Urothelium cell line (cell line): ENCODE measurements around the gene KIF16B.
A peak's percentile ranks its signal among the peaks of the same experiment; 100 is the strongest.
"Not testable (repeated sequence)": the region's sequence is repeated elsewhere in the genome, so short reads cannot be mapped to it uniquely, and the experiment has no call there.

Experiments used
- DNase-seq: peaks from one replicate; pipeline ENCODE4 v3.0.0; 2011; ENCODE audit warnings: low spot score, mixed read lengths
- FAIRE-seq: peaks from 2 replicates; lab custom pipeline; 2011; peaks lifted over from hg19 to GRCh38; lab: Jason Lieb, UNC

KIF16B gene

DNA sequence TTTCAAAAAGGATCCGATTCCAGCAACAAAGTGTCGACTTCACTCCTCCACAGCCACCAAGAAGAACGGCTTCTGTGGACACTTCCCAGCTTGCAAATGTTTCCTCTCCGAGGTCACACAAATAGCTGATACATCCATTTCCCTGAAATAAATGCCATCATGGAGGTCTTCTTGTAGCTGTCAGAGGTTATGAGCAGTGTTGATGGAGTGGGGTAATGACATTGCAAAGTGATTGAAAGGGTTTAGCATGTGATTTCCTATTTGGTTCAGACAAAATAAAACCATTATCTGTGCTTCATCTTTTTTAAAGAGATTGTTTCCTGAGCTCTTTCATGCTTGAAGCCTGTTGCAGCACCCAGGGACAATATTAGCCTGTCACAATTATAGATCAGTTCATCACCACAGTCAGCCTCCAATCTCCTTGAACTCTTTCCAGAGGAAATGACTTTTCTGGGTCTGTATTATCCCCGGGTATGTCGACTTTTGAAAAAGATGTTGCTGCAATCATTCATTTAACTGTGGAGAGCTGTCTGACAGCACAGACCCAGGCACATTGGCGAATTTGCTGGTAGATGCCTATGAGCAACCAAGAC, 16.9 kb upstream of the KIF16B start:
- FAIRE-seq, result no peak
- DNase-seq, result no peak

DNA sequence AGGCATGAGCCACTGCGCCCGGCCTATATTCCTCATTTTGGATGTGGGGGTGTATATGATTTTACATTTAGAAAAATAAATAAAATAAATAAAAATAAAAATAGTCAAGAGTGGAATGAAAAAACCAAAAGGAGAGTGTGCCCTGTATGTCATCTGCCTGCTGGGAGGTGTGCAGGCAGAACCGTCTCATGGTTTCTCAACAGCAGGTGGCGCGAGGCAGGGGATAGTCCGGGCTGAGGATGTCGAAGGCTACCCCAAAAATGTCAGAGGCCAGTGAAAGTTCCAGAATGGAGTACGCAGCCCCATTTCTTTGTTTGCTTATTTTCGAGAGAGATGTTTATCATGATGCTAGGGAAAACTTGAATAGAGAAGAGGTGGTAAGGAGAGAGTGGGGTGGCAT, 16.4 kb upstream of the KIF16B start:
- no peak for FAIRE-seq

DNA sequence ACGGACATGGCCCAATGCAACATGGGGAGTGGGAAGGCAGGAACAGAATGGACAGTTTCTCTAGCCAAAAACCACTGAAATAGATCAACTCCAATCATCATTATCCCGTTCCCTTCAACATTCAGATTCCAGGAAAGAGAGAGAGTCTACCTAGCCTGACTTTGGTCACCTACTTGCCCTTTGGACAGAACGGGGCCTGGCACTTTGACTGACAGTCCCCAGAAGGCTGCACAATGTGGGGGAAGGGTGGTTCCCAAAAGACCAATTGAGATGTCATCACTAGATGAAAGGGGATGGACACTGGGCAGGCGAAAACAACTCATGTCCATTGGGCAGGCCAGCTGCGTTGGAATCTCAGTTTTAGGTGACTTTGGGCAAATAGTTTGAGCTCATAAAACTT, 15.0 kb upstream of the KIF16B start:
- no peak for FAIRE-seq

More for the DNA sequence above, 16.4 kb upstream of the KIF16B start:
- DNase-seq, result no peak

DNA sequence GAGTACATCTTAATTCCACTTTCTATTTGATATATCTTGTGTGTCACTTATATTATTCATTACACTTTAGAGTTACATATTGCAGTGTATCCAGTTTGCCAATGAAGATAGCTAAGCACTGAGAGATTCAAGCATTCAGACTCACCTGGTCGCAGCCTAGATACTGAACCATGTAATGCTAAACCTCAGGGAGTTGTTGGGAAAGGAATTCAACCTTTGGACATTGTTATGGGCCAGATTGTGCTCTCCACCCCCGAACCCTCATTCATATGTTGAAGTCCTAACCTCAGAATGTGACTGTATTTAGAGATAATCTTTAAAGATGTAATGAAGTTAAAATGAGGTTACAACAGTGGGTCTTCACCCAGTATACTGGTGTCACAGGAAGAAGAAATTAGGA, 13.8 kb upstream of the KIF16B start:
- DNase-seq (no peak), FAIRE-seq (no peak)

More for the DNA sequence above, 15.0 kb upstream of the KIF16B start:
- no peak for DNase-seq

DNA sequence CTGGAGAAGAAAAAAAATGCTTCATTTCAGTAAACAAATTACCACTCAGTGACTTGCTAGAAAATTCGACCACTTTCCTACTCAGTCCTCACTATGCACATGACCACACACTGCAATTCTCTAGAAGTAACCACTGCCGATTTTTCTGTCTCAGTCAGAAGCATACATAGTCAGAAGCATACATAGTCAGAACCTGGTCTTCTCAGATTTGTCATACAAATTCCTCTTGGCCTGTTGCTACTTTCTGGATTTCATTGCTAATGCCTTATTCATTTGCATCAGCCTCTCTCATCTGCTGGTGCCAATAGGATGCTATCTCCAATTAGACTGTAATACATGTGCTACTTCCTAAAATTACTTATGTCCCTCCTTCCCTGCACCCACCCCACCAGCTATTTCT, 10.2 kb upstream of the KIF16B start:
- no peak for DNase-seq
- no peak for FAIRE-seq

DNA sequence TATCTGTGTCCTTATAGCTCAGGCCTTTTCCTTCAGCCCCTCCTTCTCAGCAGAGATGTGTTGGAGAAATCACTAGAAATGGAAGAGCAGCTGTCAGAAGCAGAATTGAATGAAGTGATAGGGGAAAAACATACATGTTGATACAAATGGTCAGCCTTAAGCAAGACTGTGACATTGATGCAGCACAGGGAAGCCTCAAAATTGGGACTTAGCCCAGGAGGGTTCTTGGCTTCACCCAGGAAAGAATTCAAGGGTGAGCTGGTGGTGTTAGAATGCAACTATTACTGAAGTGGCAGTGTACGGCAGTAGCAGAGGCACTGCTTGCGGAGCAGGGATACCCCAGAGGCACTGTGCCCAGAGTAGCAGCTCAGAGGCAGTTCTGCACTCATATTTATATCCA, 8.0 kb upstream of the KIF16B start:
- FAIRE-seq, result no peak
- no peak for DNase-seq

DNA sequence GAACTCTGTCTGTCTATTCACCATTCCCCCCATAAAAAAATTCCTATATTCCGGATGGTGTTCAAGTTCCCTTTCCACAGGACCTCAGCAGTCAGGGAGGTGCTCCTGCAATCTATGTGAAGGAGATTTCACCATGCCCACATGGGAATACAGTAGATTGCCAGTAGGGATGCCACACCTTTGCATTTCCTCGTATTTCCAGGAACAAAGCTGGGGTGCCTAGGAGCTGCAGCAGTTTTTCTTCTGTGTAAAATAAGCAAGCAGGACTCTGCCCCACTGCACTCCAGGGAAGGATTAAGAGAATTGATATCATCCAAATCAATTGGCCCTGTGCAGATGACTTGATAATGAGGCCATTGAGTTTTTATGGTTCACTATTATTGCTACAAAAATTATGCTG, 7.4 kb upstream of the KIF16B start:
- FAIRE-seq (no peak), DNase-seq (no peak)

DNA sequence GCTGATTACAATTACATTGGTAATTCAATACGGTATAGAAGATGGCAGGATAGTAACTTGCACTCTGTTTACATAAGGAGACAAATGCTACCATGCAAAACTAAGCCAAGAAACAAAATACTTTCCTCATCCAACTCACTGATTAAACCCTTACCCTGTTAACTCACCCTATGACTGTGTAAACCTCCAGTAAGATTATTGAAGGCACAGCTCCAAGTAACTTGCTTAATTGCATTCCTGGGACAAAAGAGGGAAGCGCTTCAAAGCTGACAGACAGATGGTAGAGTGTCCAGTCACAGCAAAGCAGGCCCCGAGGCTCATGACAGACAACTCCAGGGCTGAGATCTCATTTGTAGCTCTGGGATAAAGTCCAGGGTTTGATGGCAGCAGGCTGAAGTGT, 6.9 kb upstream of the KIF16B start:
- DNase-seq, result no peak
- no peak for FAIRE-seq

DNA sequence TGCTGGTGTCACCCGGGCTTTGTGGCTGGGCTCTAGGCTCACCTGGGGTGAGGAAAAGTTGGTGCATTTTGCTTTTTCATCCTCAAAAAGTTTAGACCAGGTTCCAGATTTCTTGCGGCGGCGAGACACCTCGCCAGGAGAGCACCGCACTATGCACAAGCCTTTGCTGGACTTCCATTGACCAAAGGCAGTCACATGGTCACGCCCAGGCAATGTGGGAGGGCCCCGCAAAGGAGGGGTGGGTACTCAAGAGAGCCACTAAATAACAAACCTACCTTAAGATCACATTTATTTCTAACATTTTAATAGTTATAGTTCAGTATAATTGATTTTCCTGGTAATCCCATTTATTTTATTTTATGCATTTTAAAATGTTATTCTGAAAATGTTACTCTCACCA, 3.0 kb upstream of the KIF16B start:
- DNase-seq (no peak), FAIRE-seq (no peak)

DNA sequence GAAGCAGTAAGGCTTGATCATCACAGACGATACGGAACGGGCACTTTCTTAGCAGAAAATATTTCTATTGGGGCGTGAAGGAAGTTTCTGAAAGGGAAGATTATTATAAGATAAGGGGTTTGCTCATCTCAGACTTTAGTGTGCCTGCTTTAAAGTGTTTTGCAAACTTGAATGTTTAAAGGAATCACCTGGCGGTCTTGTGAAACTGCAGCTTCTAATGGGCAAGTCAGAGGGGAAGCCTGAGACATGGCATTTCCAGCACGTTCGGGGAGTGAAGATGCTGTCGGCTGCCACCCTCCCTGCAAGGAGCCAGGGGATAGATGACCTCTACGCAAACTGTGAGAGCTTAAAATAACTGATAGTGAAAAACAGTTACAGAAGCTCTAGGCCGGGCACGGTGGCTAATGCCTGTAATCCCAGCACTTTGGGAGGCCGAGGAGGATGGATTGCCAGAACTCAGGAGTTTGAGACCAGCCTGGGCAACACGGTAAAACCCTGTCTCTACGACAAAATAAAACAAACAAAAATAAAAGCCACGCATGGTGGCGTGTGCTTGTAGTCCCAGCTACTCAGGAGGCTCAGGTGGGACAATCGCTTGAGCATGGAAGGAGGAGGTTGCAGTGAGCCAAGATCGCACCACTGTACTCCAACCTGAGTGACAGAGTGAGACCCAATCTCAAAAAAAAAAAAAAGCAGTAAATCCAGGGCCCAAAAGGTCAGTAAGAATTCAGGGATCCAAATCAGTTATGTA, 2.3 kb upstream of the KIF16B start:
- FAIRE-seq (no peak), DNase-seq (no peak)

DNA sequence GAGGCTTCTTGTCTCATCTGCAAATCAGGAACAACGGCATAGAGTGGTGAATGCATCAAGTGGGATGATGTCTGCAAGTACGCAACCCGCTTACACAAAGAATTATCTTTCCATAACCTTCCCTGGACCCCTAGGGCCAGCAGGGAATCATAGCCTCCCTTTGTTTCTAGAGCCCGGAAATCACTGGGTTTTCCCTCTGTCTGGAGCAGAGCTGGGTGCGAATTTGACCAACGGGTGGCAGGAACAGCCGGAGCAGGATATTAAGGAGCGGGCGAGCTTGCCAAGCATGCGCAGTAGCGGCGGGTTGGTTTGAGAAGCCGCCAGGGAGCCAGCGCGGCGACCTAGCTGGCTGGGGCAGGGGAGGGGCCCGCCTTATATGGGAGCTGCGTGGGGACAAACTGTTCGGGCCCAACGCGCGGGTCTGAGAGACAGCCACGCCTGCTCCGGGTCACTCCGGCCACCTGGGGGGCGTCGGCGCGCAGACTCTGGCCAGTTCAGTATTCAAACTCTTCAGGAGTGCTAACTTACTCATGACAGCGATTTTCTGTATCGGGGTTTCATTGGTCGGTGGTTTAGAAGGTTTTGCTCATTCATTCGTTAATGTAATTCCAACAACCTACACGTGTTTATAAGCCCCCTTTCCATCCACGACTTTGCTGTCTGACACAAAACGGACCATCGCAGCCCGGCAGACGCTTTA, 1.6 kb upstream of the KIF16B start:
- FAIRE-seq (no peak), DNase-seq (peak; percentile 71)

DNA sequence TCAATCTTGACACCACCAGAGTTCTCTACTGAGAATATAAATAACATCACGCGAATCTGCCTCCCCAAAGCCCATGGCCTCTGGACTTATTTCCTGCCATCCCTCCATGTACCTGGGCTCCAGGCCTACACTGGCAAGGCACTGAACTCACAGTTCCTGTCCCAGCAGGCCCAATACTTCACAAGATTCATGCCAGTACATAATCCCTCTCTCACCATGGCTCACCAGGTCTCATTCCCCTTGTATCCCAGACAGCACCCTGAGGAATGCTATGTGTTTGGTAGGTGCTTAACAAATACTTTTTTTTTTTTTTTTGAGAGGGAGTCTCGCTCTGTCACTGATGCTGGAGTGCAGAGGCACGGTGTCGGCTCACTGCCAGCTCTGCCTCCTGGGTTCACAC, 1.9 kb downstream of the KIF16B start:
- FAIRE-seq, result no peak
- DNase-seq, result no peak

DNA sequence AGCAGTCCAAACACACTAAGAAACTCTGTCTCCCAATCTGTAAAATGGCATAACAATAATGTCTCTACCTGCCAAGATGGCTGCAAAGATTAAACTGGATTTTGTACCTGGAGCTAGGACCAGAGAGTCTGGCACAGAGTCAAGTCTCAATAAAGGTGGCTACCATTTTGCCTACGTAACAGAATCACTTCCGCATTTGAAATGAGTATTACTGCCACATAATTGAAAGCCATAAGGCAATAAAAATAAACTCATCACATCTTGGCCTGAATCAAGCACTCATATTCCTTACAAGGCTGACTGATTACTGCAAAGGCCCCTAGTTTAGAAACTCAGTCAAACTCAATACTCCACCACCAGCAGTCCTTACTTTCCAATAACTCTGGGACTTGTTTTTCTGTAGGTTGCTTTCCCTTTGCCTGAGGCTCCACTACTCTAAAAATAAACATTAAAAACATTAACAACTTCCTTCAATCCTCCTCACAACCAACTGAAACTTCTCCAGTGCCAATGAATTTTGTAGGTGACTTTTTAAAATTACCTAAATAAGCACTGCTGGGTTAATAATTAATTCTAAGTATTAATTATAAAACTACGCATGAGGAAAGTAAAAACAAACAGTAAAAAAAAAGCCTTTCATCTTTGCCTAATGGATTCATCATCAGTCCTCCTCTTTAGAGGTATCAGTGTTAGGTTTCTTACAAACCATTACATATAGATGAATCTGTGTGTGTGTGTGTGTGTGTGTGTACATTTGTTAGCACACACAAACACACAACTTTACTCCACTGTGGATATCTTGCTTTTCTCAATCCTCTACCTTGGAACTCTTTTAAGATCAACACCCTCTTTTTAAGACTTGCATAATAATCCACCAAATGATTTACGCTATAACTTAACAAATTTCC, 3.7 kb downstream of the KIF16B start:
- DNase-seq (no peak), FAIRE-seq (no peak)

DNA sequence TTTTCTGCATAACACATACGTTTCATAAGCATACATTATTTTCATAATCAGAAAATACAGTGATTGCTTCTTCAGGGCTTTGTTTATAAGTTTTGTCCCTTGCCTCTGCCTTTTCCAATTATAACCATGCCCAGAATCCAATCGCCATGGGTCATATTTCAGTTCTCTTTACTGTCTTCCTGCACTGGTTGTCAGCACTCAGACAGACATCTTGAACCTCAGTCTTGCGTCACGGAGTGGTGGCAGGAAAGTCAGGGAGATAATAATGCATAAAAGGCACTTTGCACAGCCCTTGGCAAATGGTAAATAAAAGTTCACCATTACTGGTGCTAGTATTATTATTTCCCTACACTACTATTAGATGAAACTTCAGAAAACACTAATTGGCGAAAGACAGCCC, 7.2 kb downstream of the KIF16B start:
- DNase-seq (no peak), FAIRE-seq (no peak)

DNA sequence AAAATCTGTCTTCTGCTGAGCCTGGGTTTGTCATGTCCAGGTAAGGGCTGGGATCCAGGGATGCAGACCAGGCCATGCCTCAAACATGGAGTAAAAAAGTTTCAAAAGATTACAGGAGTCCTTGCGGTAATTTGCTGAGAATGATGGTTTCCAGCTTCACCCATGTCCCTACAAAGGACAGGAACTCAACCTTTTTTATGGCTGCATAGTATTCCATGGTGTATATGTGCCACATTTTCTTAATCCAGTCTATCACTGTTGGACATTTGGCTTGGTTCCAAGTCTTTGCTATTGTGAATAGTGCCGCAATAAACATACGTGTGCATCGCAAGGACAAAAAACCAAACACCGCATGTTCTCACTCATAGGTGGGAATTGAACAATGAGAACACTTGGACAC, 9.2 kb downstream of the KIF16B start:
- not testable (repeated sequence) for FAIRE-seq, DNase-seq

DNA sequence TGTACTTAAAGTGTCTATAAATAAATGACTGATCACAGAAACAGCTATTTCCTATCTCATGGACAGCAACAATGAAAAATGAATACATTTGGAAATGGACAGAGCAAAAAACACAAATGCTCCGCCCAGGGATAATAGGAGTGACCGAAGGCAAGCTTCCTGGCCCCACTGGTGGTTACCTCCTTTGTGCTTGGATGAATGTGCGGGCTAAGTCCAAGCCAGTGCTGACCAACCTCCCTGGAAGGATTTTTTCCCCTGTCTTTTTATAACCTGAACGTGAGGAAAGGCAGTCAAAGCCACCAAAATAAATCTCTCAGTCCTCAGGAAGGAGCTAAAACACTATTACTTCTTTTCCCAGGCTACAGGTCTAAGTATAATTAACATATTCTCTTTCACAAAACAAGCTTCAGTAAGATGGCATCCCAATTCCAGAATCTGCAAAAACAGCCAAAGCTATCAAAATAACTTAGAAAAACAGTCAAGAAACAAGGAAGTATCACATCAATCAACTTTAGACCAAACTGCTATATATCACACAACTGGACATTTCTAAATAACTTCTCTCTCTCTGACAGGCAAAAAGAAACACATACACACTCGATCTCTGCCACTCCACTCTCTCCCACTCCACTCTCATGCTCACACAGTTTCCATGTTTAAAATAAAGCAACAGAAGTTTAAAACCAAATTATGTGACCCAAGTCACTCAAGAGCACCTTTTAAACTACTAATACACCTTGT, 10.0 kb downstream of the KIF16B start:
- FAIRE-seq, result no peak
- no peak for DNase-seq

DNA sequence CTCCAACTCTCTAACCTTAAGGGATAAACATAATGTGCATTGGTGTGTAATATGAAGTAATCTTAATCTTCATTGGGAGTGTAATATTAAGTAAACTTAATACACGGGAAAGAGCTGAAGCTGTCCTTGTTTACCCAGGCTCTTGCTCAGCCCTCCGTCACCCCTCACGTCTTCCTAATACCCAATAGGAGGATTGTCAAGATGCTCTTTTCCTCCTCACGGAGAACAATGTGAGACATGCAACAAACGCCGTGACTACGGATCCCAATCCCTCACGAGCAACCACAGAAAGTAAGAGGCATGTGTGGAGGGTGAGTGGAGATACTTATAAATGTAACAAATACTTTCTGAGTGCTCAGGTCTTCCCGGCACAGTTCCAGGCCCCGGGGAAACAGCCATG, 11.0 kb downstream of the KIF16B start:
- DNase-seq (no peak), FAIRE-seq (no peak)

DNA sequence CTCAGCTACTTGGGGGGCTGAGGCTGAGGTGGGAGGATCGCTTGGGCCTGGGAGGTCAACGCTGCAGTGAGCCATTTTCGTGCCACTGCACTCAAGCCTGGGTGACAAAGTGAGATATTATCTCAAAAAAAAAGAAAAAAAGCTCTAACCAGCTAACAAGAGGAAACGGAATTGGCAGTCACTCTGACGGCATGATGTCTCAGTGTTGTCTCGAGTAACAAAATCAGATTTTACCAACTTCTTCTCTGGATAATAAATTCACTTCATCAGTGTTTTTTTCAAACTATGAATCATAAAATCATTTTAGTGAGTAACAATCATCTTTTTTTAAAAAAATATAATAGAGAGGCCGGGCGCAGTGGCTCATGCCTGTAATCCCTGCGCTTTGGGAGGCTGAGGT, 12.6 kb downstream of the KIF16B start:
- no peak for FAIRE-seq
- DNase-seq, result no peak

DNA sequence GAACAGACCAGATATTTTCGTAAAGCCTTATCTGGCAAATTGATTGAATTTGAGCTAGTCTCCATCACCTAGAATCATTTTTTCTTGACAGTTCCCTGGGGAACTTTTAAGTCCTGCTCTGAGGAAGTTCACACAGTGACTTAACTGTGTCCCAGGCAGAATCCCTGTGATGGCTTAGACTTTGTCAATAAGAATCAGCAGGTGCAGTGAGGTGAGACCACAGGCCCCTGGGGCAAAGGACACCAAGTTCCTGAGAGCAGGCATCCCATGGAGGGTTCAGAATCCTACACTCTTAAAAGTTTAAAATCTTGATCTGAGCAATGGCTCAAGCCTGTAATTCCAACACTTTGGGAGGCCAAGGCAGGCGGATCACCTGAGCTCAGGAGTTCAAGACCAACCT, 13.0 kb downstream of the KIF16B start:
- no peak for FAIRE-seq
- no peak for DNase-seq

DNA sequence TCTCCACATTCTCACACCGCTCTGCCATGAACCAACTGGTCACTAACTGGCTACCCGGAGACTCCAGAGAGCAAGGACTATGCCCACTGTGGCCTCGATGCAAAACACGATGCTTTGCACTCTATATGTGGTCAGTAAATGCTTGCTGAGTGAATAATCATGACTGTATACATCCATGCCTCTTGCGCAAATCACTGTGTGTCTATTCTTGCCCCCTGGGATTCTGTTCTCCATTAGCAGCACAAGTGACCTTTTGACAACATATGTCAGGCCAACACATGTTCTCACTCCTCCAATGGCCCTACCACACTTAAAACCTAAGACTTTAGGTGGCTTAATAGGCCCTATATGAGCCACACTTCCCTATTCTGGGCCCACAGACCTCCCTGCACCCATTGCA, 16.9 kb downstream of the KIF16B start:
- FAIRE-seq (no peak), DNase-seq (no peak)

DNA sequence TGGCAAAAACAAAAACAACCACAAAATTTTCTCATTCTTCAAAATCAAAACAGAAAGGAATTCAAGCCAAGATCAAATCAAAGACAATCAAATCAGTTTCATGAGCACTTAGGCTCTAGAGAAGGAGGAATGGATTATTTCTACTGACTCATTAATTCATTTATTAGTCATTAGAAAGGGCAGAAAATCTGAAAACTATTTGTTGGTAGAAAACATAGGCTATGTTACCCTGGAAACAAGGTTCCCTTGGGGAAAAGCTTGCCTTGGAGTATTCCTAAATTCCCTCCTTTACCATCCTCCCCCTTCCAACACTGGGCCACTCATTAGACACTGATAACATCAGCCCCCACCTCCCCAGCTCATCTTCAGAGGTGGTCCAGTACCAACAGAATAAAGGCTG, 17.5 kb downstream of the KIF16B start:
- DNase-seq, result no peak
- FAIRE-seq, result no peak
